Activated CD4-positive, alpha-beta T cell treated with anti-CD3 and anti-CD28 coated beads, Interleukin-2, amount 10 ng/mL, durations not matched to agents 24 days and 14 days (primary cell): ENCODE data around the gene EIF2D. TPM values are rescaled to one million over a fixed set of nuclear protein-coding genes. Genes with fewer than 3 reads are reported as not detected.
A peak's percentile ranks its signal among the peaks of the same experiment; 100 is the strongest.

Source experiments
- DNase-seq: peaks from one replicate; pipeline ENCODE4 v3.0.0; 2022
- H3K27ac Mint-ChIP-seq: one replicate; pipeline ENCODE4 v1.8.0; 2022; ENCODE audit warnings: mild to moderate bottlenecking, mixed read lengths
- H3K27me3 Mint-ChIP-seq: one replicate; pipeline ENCODE4 v1.8.0; 2022; ENCODE audit warnings: mixed read lengths
- H3K36me3 Mint-ChIP-seq: one replicate; pipeline ENCODE4 v1.8.0; 2022; ENCODE audit warnings: low read depth, mild to moderate bottlenecking, mixed read lengths
- H3K4me1 Mint-ChIP-seq: one replicate; pipeline ENCODE4 v1.8.0; 2021; ENCODE audit warnings: mixed read lengths
- H3K4me3 Mint-ChIP-seq: one replicate; pipeline ENCODE4 v1.8.0; 2022; ENCODE audit warnings: mild to moderate bottlenecking, moderate library complexity, mixed read lengths
- H3K9me3 Mint-ChIP-seq: one replicate; pipeline ENCODE4 v1.8.0; 2021; ENCODE audit warnings: mixed read lengths
- intact Hi-C: fragments of 100-400 bp; cut with micrococcal nuclease; formaldehyde crosslinking; loops from one replicate; pipeline ENCODE4 v1.15.1; 2023
- total RNA-seq: library from RNA; stranded (reverse); gene quantifications from 2 replicates; pipeline ENCODE4 v1.2.3, GENCODE V29; 2022

EIF2D gene
- total RNA-seq, 1 donor from 2014 or later = 86.6 TPM

DNA sequence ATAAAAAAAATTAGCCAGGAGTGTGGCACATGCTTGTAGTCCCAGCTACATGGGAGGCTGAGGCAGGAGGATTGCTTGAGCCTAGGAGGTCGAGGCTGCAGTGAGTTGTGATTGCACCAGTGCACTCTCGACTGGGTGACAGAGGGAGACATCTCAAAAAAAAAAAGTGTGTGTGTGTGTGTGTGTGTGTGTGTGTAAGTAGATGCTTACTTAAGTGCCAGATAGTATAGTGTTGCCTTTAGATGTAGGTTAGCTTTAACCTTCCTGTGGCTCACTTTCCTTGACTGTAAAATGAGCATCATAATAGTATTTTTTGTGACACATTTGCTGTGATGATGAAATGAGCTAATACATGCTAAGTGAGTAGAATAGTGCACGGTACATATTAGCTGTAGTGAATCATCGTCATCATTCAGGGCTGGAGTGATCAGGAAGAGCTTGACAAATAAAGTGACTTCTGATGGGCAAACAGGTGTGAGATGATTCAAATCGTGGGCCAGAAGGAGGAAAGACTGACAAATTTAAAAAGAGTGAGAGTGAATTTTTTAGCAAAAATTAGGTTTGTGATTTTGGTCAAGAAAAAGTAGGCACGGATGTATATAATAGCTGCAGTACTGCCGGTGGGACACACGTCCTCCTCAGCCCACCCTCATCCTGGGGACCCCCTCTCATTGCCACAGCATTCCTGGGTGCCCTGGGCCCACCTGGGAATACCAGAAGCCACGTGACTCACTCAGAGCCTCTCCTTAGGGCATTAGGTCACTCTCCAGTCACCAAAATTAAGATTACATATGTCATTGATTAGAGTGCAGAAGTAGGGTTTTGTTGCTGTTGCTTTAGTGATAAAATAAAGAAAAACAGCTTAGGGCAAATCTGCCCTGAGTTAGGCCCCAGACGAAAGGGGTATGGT, 33.9 kb downstream of the EIF2D start:
- Mint-ChIP-seq H3K27me3 (no peaks in the 10 kb centered on the region), H3K27ac (peak overlapping the region; percentile 100), H3K4me3 (peak overlapping the region; percentile 71), H3K36me3 (peaks cover 75% of the 10 kb centered on the region), H3K4me1 (peaks cover 97% of the 10 kb centered on the region), H3K9me3 (no peaks in the 10 kb centered on the region)
- intact Hi-C loops = loop anchor here (1.0 kb wide), 1 partner anchor 15 kb away; no protein-coding TSS in a partner anchor
- DNase-seq = no peak

GRCh38 chr1:206577626-206578025, 34.6 kb downstream of the EIF2D start:
- H3K4me3 Mint-ChIP-seq = peak overlapping the region; percentile 71
- no peak for DNase-seq
- H3K36me3 Mint-ChIP-seq = peaks cover 76% of the 10 kb centered on the region
- peaks cover 97% of the 10 kb centered on the region for H3K4me1 Mint-ChIP-seq
- H3K9me3 Mint-ChIP-seq = no peaks in the 10 kb centered on the region
- H3K27ac Mint-ChIP-seq = peak overlapping the region; percentile 100
- H3K27me3 Mint-ChIP-seq = no peaks in the 10 kb centered on the region
- intact Hi-C loops = loop anchor here (1.0 kb wide), 1 partner anchor 14 kb away; no protein-coding TSS in a partner anchor

DNA sequence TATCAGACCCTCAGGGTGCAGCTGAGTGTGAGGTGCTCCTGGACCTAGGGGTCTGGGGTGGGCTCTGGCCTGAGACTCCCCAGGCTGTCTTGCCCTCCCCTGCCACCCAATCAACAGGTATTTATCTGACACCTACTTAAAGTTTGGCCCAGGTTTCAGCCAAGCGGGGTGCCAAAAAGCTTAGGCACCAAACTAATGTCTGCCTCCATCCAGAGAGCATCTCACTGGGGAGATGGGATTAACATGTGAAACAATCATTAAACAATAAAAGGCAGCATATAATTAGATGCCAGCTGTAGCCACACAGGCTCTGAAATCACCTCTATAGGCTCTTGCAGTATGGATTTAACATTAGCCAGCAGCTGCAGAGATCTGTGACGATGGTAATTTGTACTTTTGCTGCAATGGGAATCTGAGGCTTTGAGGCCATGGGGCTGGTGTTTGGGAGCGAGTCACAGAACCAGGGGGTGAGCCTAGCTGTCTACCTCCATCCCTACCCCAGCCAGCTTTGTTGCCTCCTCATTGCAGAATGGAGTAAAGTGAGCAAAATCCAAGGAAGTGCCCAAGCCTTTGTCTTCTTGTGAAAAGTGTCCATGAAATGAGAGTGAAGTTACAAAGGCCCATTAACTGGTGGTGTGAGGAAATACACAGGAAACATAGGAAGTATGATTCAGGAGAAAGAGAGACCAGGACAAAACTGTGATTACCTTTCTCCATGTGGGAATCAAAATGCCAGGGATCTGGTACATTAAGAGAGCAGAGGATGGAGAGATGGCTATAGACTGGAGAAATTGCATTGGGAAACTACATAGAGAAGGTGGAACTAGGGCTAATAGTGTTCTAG, 36.1 kb downstream of the EIF2D start:
- peak overlapping the region; percentile 100 for H3K27ac Mint-ChIP-seq
- intact Hi-C loops = loop anchor here (2.0 kb wide), 1 partner anchor 15 kb away; no protein-coding TSS in a partner anchor
- peak overlapping the region; percentile 84 for H3K4me3 Mint-ChIP-seq
- peaks cover 81% of the 10 kb centered on the region for H3K36me3 Mint-ChIP-seq
- no peaks in the 10 kb centered on the region for H3K9me3 Mint-ChIP-seq
- no peaks in the 10 kb centered on the region for H3K27me3 Mint-ChIP-seq
- H3K4me1 Mint-ChIP-seq = peaks cover 97% of the 10 kb centered on the region
- peak; percentile 58 for DNase-seq

- Mint-ChIP-seq H3K27ac (peak overlapping the region; percentile 100), H3K4me1 (peaks cover 93% of the 10 kb centered on the region), H3K27me3 (no peaks in the 10 kb centered on the region), H3K9me3 (no peaks in the 10 kb centered on the region), H3K4me3 (peak overlapping the region; percentile 84), H3K36me3 (peaks cover 77% of the 10 kb centered on the region)
- intact Hi-C loops = loop anchor here (2.0 kb wide), 1 partner anchor 15 kb away; no protein-coding TSS in a partner anchor
- peak; percentile 89 for DNase-seq
Measured at GRCh38 chr1:206575165-206575893, 36.9 kb downstream of the EIF2D start.

DNA sequence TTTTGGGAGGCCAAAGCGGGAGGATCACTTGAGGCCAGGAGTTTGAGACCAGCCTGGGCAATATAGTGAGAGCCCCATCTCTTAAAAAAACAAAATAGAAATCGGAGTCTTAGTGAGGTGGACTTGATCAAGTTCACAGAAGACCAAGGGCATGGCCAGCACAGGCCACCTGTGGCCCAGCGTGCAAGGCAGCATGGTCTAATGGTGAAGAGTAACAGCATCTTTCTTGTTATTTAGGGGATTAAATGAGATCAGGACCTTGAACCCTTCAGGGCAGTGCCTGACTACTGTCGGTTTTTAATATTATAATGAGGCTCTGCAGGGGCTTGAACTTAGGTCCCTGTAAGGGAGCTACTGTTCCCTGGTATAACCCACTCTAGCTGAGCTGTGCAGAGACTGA, 38.5 kb downstream of the EIF2D start:
- no peak for DNase-seq
- Mint-ChIP-seq H3K27ac (peak overlapping the region; percentile 100), H3K4me3 (peak overlapping the region; percentile 52), H3K27me3 (no peaks in the 10 kb centered on the region), H3K4me1 (peaks cover 93% of the 10 kb centered on the region), H3K36me3 (peaks cover 70% of the 10 kb centered on the region), H3K9me3 (no peaks in the 10 kb centered on the region)
- intact Hi-C loops = loop anchor here (2.0 kb wide), 1 partner anchor 17 kb away; no protein-coding TSS in a partner anchor

DNA sequence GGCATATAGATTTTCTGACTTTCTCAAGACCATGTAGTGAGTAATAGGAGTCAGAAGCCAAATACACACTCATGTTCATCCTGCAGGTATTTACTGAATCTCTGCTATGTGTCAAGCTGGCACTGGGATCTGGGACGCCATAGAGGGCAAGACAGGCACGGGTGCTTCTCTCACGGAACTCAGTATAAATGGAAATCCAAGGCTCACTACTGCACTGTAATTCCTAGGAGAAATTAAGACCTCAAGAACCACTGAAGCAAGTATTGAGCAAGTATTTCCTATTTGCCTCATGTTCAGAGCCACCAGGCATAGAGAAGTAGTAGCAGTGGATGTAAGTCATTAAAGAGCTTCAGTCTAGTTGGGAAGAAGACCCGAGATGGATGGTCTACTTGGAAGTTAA, 38.9 kb downstream of the EIF2D start:
- intact Hi-C loops = no loop called here
- Mint-ChIP-seq H3K27me3 (no peaks in the 10 kb centered on the region), H3K4me3 (peak overlapping the region; percentile 52)

DNA sequence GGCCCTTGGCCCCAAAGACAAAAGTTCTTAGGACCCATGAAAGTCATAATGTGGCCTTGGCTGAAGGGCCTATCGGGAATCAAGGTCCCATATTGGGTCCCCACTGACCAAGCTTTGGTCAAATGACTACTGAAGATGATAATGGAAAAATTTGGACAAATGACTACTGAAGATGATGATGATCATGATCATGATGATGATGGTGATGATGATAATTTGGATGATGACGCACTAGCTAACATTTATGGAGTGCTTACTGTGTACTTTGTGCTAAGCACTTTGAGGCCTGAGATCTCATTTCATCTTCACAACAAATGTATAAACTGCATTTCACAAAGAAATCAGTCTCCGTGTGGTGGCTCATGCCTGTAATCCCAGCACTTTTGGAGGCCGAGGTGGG, 39.4 kb downstream of the EIF2D start:
- H3K27ac Mint-ChIP-seq = peak overlapping the region; percentile 100
- peaks cover 93% of the 10 kb centered on the region for H3K4me1 Mint-ChIP-seq
- DNase-seq = no peak
- intact Hi-C loops = no loop called here
- H3K27me3 Mint-ChIP-seq = no peaks in the 10 kb centered on the region
- no peaks in the 10 kb centered on the region for H3K9me3 Mint-ChIP-seq
- peaks cover 72% of the 10 kb centered on the region for H3K36me3 Mint-ChIP-seq
- H3K4me3 Mint-ChIP-seq = peak overlapping the region; percentile 6

More for the DNA sequence above, 38.9 kb downstream of the EIF2D start:
- Mint-ChIP-seq H3K9me3 (no peaks in the 10 kb centered on the region), H3K27ac (peak overlapping the region; percentile 100), H3K36me3 (peaks cover 71% of the 10 kb centered on the region), H3K4me1 (peaks cover 93% of the 10 kb centered on the region)
- DNase-seq = no peak

DNA sequence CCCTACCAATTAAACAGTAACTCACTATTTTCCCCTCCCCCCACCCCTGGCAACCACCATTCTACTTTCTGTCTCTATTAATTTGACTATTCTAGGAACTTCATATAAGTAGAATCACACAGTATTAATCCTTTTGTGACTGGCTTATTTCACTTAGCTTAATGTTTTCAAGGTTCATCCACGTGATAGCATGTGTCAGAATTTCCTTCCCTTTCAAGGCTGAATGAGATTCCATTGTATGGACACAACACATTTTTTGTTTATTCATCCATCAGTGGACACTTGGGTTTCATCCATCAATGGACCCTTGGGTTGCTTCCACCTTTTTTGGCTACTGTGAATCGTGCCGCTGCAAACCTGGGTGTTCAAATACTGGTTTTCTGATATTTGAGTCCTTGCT, 41.7 kb downstream of the EIF2D start:
- peak overlapping the region; percentile 42 for H3K4me3 Mint-ChIP-seq
- no peaks in the 10 kb centered on the region for H3K9me3 Mint-ChIP-seq
- DNase-seq = no peak

GRCh38 chr1:206569556-206569955, 42.7 kb downstream of the EIF2D start:
- Mint-ChIP-seq H3K27ac (peak overlapping the region; percentile 71), H3K27me3 (no peaks in the 10 kb centered on the region), H3K4me1 (peaks cover 96% of the 10 kb centered on the region)

More for the DNA sequence above, 41.7 kb downstream of the EIF2D start:
- Mint-ChIP-seq H3K27me3 (no peaks in the 10 kb centered on the region), H3K36me3 (peaks cover 81% of the 10 kb centered on the region), H3K27ac (peak overlapping the region; percentile 71), H3K4me1 (peaks cover 95% of the 10 kb centered on the region)
- intact Hi-C loops = no loop called here

GRCh38 chr1:206568779-206569352, 43.4 kb downstream of the EIF2D start:
- H3K36me3 Mint-ChIP-seq = peaks cover 86% of the 10 kb centered on the region
- H3K27me3 Mint-ChIP-seq = no peaks in the 10 kb centered on the region
- DNase-seq = no peak
- intact Hi-C loops = no loop called here
- H3K4me1 Mint-ChIP-seq = peaks cover 96% of the 10 kb centered on the region
- no peaks in the 10 kb centered on the region for H3K9me3 Mint-ChIP-seq
- peak overlapping the region; percentile 98 for H3K4me3 Mint-ChIP-seq
- peak overlapping the region; percentile 94 for H3K27ac Mint-ChIP-seq

More at GRCh38 chr1:206569556-206569955, 42.7 kb downstream of the EIF2D start:
- H3K4me3 Mint-ChIP-seq = peak overlapping the region; percentile 98
- intact Hi-C loops = no loop called here
- no peak for DNase-seq
- H3K9me3 Mint-ChIP-seq = no peaks in the 10 kb centered on the region
- peaks cover 84% of the 10 kb centered on the region for H3K36me3 Mint-ChIP-seq

- intact Hi-C loops = no loop called here
- H3K36me3 Mint-ChIP-seq = peaks cover 87% of the 10 kb centered on the region
- H3K27ac Mint-ChIP-seq = peak overlapping the region; percentile 94
- no peaks in the 10 kb centered on the region for H3K9me3 Mint-ChIP-seq
- no peak for DNase-seq
- peak overlapping the region; percentile 98 for H3K4me3 Mint-ChIP-seq
- peaks cover 96% of the 10 kb centered on the region for H3K4me1 Mint-ChIP-seq
- H3K27me3 Mint-ChIP-seq = no peaks in the 10 kb centered on the region
Measured at GRCh38 chr1:206568256-206568655, 44.0 kb downstream of the EIF2D start.

DNA sequence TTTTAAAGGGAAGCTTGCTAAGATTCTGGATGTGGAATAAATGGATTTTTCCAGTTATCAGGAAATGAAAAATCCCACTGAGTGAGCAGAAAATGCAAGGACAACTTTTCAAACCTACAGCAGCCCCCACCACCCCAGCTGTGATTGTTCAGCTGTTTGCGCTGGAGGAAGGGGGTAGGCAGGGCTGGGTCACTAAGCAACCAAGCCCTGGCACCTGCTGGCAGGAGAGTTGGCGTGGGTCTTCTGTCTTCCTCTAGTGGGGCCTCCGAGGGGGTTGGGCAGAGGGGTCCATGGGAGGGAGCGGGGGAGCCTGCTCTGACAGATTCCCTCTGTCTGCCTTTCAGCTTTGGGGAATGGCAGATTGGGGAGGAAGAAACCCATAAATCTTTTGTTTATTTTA, 45.3 kb downstream of the EIF2D start:
- H3K27me3 Mint-ChIP-seq = no peaks in the 10 kb centered on the region
- DNase-seq = no peak
- peak overlapping the region; percentile 98 for H3K4me3 Mint-ChIP-seq
- peaks cover 88% of the 10 kb centered on the region for H3K36me3 Mint-ChIP-seq
- H3K9me3 Mint-ChIP-seq = no peaks in the 10 kb centered on the region
- peaks cover 96% of the 10 kb centered on the region for H3K4me1 Mint-ChIP-seq
- intact Hi-C loops = no loop called here
- peak overlapping the region; percentile 94 for H3K27ac Mint-ChIP-seq

GRCh38 chr1:206565995-206566394, 46.3 kb downstream of the EIF2D start:
- peaks cover 87% of the 10 kb centered on the region for H3K36me3 Mint-ChIP-seq
- no peak for DNase-seq
- no peaks in the 10 kb centered on the region for H3K9me3 Mint-ChIP-seq
- peak overlapping the region; percentile 94 for H3K27ac Mint-ChIP-seq
- intact Hi-C loops = no loop called here
- H3K27me3 Mint-ChIP-seq = no peaks in the 10 kb centered on the region
- peaks cover 95% of the 10 kb centered on the region for H3K4me1 Mint-ChIP-seq
- peak overlapping the region; percentile 98 for H3K4me3 Mint-ChIP-seq
